Small intestine (tissue), 7 donors: Measurements from ENCODE around the gene SLC4A8. TPM values are rescaled to one million over a fixed set of nuclear protein-coding genes. Genes with fewer than 3 reads are reported as not detected.

Experiments used
- DNase-seq, 2 donors: peaks; one replicate each; pipeline versions ENCODE4 v3.0.0 to v3.0.0-alpha.2; 2013
- FAIRE-seq: peaks from 2 replicates; lab custom pipeline; 2012; peaks lifted over from hg19 to GRCh38; lab: Jason Lieb, UNC
- H3K27ac ChIP-seq, 3 donors: one replicate each; pipeline ENCODE4 v1.5.1; 2013; ENCODE audit warnings: low read length in 2 of 3, mild to moderate bottlenecking in 2 of 3, control low read depth in 1 of 3, inconsistent platforms in 1 of 3, low read depth in 1 of 3, moderate library complexity in 1 of 3
- H3K27me3 ChIP-seq, 3 donors: one replicate each; pipeline ENCODE4 v1.6.1; 2013; ENCODE audit warnings: low read length in 3 of 3, inconsistent platforms in 1 of 3; ENCODE audit not compliant: control insufficient read depth in 3 of 3, insufficient read depth in 3 of 3
- H3K36me3 ChIP-seq, 3 donors: one replicate each; pipeline ENCODE4 v1.6.1; 2013; ENCODE audit warnings: low read length in 3 of 3, inconsistent platforms in 1 of 3, low read depth in 1 of 3, mild to moderate bottlenecking in 1 of 3, moderate library complexity in 1 of 3; ENCODE audit not compliant: control insufficient read depth in 3 of 3, insufficient read depth in 2 of 3
- H3K4me1 ChIP-seq, 3 donors: one replicate each; pipeline ENCODE4 v1.6.1; 2013; ENCODE audit warnings: low read length in 2 of 3, inconsistent platforms in 1 of 3, low read depth in 1 of 3, mild to moderate bottlenecking in 1 of 3, moderate library complexity in 1 of 3; ENCODE audit not compliant: control insufficient read depth in 3 of 3, insufficient read depth in 2 of 3
- H3K4me3 ChIP-seq, 3 donors: one replicate each; pipeline ENCODE4 v1.5.1; 2013; ENCODE audit warnings: low read length in 3 of 3, control low read depth in 1 of 3, inconsistent platforms in 1 of 3, low read depth in 1 of 3, mild to moderate bottlenecking in 1 of 3, moderate library complexity in 1 of 3
- H3K9me3 ChIP-seq, 2 donors: one replicate each; pipeline ENCODE4 v1.6.1; 2013; ENCODE audit warnings: low read depth in 1 of 2, low read length in 1 of 2; ENCODE audit not compliant: control insufficient read depth in 2 of 2, insufficient read depth in 1 of 2
- WGBS, 3 donors: extraction: QIAGEN DNeasy Blood & Tissue Kit; methylation state at CpG; one replicate each; pipeline ENCODE4 v1.1.7; 2013; 5-methylcytosine and 5-hydroxymethylcytosine counted together
- polyA plus RNA-seq, 4 donors: library from polyadenylated mRNA; stranded (reverse) in 3 of 4; unstranded in 1 of 4; fragments of 200-250 nt in 3 of 4; fragments of 120-200 nt in 1 of 4; gene quantifications; one replicate each; pipeline versions ENCODE4 v1.2.1 to v1.2.3, GENCODE V29; 2013
- donor health status: healthy with polysubstance abuse.
- donor health status: control.
- donor health status: control.
- donor health status: Bipolar disorder and iron deficiency.
- donor health status: healthy.

SLC4A8 gene
- polyA plus RNA-seq, 4 donors: 0.43 to 2.5 (median 1.7) TPM

DNA sequence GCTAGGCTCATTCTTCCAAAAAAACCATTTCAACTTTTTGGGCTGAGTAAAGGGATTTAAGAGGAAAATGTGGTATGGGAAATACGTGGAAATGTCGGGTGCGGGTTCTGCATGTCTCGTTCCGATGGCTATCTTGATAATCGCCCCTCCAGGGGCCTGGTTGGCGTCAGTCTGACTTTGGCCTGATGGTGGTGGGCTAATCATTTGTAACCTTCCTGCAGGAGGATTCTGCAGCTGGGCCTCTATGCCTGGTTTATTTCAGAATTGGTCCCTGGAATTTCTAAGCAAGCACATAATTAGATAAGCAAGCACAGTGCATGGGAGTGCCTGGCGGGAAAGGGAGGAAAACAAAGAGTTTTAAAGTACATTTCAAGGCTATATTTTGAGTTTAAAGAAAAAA, 14.8 kb upstream of the SLC4A8 start:
- no peak for DNase-seq
- no peaks in the 10 kb centered on the region for H3K36me3 ChIP-seq
- H3K4me3 ChIP-seq: no peak overlapping the region
- H3K27ac ChIP-seq: no peak overlapping the region
- peaks cover 2 to 34% (median 15%) of the 10 kb centered on the region in 3 donors for H3K4me1 ChIP-seq
- 69 to 93% (median 88%) methylated on average over 8 of the region's 8 CpGs for WGBS, 3 donors
- H3K9me3 ChIP-seq: no peaks in the 10 kb centered on the region
- H3K27me3 ChIP-seq: no peaks in the 10 kb centered on the region
- no peak for FAIRE-seq

DNA sequence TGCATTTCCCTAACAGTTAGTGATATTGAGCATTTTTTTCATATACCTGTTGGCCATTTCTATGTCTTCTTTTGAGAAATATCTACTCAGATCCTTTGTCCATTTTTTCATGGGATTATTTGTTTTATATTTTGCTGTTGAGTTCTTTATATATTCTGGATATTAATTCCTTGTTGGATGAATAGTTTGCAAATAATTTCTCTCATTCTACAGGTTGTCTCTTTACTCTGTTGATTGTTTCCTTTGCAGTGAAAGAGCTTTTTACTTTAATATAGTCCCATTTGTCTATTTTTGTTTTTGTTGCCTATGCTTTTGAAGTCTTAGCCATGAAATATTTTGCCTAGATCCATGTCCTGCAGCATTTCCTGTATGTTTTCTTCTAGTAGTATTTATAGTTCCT, 11.5 kb upstream of the SLC4A8 start:
- FAIRE-seq (peak; percentile 71), DNase-seq (no peak)
- Histone ChIP-seq H3K4me3 (no peak overlapping the region), H3K27ac (no peak overlapping the region), H3K4me1 (peaks cover 0 to 7% (median 0%) of the 10 kb centered on the region in 3 donors), H3K9me3 (no peaks in the 10 kb centered on the region), H3K27me3 (no peaks in the 10 kb centered on the region), H3K36me3 (no peaks in the 10 kb centered on the region)

DNA sequence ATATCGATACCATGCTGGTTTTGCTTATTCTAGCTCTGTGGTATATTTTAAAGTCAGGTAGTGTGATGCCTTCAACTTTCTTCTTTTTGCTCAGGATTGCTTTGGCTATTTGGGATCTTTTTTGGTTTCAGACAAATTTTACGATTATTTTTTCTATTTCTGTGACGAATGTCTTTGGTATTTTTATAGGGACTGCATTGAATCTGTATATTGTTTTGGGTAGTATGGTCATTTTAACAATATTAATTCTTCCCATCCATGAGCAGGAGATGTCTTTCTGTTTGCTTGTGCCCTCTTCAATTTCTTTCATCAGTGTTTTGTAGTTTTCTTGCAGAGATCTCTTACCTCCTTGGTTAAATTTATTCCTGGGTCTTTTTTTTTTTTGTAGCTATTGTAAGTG, 10.8 kb upstream of the SLC4A8 start:
- peaks cover 0 to 7% (median 0%) of the 10 kb centered on the region in 3 donors for H3K4me1 ChIP-seq
- no peaks in the 10 kb centered on the region for H3K9me3 ChIP-seq
- no peak overlapping the region for H3K27ac ChIP-seq
- FAIRE-seq (no peak), DNase-seq (no peak)
- 94 to 95% (median 94%) methylated on average over 3 of the region's 3 CpGs for WGBS, 3 donors
- H3K4me3 ChIP-seq: no peak overlapping the region
- H3K36me3 ChIP-seq: no peaks in the 10 kb centered on the region
- H3K27me3 ChIP-seq: no peaks in the 10 kb centered on the region

DNA sequence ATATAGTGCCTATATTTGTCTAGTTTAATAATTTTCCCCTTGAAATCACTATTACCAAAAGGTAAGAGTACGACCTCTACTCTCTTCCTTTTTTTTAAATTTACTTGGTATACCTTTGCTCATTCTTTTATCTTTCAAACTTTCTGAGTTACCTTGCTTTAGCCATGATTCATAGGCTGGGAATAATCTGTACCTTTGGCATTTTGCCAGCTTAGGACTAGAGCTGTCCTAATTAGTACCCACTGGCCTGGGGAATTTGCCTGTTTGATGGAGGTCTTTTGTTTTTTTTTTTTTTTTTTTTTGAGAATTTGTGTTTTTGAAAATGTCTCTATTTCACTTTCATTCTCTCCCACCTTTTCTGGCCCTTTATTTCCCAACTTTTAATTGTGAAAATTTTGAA, 8.7 kb upstream of the SLC4A8 start:
- Histone ChIP-seq H3K27ac (no peak overlapping the region), H3K27me3 (no peaks in the 10 kb centered on the region), H3K36me3 (no peaks in the 10 kb centered on the region), H3K4me1 (no peaks in the 10 kb centered on the region), H3K9me3 (no peaks in the 10 kb centered on the region), H3K4me3 (no peak overlapping the region)
- DNase-seq (no peak), FAIRE-seq (no peak)
- WGBS, 3 donors: 64 to 87% (median 84%) methylated on average over 1 of the region's 1 CpG

DNA sequence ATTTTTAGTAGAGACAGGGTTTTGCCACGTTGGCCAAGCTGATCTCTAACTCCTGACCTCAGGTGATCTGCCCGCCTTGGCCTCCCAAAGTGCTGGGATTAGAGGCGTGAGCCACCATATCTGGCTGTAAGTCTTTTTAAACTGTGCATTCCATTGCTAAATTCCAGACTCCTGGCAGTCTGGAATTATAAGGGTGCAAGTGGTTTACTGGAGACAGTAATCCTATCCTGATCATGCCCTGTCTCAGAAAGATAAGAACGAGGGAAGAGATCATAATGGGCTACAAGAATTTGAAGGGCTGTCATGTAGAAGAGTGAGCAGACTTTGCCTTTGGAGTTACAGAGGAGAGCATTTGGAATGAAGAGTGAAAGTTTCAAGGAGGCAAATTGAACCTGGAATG, 6.8 kb upstream of the SLC4A8 start:
- Histone ChIP-seq H3K4me1 (peaks cover 0 to 5% (median 0%) of the 10 kb centered on the region in 3 donors), H3K27ac (no peak overlapping the region), H3K4me3 (no peak overlapping the region), H3K27me3 (no peaks in the 10 kb centered on the region), H3K36me3 (no peaks in the 10 kb centered on the region), H3K9me3 (no peaks in the 10 kb centered on the region)
- WGBS, 3 donors: 66 to 77% (median 69%) methylated on average over 4 of the region's 4 CpGs
- FAIRE-seq: no peak
- no peak for DNase-seq

DNA sequence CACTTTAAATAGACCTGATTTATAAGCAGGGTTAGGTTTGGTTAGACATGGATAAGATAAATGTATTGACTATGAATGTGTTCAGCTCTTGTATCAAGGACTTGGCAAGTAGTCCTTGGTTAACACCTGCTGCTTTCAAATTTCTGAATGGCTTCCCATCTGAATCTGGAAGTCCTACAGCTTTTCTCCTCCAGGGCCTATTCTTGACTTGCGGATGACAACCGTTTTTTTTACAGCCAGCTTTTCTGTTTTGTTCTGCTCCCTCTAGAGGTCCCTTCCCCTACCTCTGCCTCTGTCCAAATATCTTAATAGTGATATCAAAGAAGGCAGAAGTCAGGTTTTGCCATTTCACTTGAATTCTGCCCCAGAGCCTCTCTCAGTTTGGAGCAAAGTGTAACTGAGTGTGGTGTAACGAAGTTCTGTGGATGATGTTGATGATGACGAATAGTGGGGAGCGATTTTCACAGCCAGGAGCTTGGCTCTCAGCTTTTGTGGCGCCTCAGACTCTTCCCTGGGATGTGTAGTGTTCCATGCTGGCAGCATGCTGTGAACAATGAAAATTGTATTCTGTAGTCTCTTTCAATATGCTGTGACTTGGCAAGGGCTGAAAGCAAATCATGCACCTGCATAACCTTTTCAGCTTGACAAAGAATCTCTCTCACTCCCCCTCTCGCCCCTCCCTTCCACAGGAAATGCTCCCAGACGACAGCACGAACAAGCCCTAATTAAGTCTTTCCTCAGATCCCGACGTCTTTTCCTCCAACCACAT, 5.0 kb upstream of the SLC4A8 start:
- no peaks in the 10 kb centered on the region for H3K27me3 ChIP-seq
- DNase-seq: no peak

DNA sequence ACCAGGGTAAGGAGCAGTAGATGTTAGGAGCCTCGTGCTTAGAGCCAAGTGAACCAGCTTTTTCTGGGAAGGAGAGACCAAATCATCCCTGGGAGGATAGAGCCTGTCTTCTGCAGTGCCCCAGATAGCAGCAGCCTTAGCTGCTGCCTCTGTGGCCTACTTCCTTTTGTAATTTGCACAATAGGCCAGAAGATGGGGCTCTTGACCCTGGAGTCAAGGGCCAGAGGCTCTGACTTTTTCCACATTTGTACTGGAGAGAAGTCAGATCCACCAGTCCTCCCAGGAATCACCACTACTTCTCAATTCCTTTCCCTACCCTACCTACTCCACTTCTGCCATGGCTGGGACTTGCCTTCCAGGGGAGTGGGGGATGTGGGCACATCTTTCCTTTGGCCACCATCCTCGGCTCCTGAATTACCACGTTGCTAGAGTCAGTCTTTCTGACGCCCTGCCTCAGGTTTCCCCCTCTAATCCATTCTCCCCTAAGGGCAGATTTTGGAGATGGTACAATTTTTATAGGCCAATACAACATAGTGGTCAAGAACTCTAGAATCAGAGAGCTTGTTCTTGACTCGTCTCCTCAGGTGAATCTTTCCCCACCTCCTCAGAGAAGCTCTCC, 3.3 kb upstream of the SLC4A8 start:
- WGBS, 3 donors: 46 to 62% (median 59%) methylated on average over 5 of the region's 5 CpGs

More for the DNA sequence above, 5.0 kb upstream of the SLC4A8 start:
- FAIRE-seq: no peak
- no peaks in the 10 kb centered on the region for H3K36me3 ChIP-seq
- WGBS, 3 donors: 21 to 37% (median 36%) methylated on average over 11 of the region's 11 CpGs
- H3K27ac ChIP-seq: no peak overlapping the region
- H3K9me3 ChIP-seq: no peaks in the 10 kb centered on the region
- peaks cover 0 to 12% (median 0%) of the 10 kb centered on the region in 3 donors for H3K4me1 ChIP-seq
- no peak overlapping the region for H3K4me3 ChIP-seq

DNA sequence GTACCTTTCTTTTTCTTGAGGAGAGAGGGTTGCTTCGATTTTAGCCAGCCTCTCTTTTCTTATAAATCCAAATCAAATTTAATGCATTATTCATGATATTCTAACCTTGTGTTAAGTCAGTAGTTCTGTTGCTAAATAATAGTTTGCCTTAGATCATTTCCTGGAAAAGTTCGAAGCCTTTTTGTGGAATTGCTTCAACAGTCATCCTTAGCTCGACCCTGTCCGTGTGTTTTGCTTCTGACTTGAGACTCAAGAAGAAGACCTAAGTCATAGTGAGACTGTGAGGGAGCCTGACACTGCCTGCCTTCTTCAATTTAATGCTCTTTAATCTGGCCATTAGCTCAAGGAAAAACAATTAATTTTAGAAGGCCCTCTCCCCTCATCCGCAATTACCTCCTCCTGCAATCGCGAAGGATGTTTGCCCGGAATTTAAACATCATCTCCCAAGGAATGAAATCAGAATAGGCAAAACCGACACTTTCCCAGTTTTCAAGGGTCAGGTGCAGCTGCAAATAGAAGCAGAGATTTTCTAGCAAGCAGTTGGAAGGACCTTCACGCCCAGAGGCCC, 453 bp upstream of the SLC4A8 start:
- peak overlapping the region; percentile 44 to 47 (median 46) for H3K4me3 ChIP-seq
- no peaks in the 10 kb centered on the region for H3K36me3 ChIP-seq
- H3K9me3 ChIP-seq: no peaks in the 10 kb centered on the region
- H3K27me3 ChIP-seq: peaks cover 0 to 3% (median 0%) of the 10 kb centered on the region in 3 donors
- H3K27ac ChIP-seq: peak overlapping the region in 1 of 3 donors; percentile 38
- H3K4me1 ChIP-seq: peaks cover 0 to 16% (median 0%) of the 10 kb centered on the region in 3 donors
- DNase-seq (no peak), FAIRE-seq (no peak)
- 17 to 28% (median 25%) methylated on average over 10 of the region's 10 CpGs for WGBS, 3 donors

More for the DNA sequence above, 3.3 kb upstream of the SLC4A8 start:
- peak; percentile 80 to 85 for DNase-seq
- peaks cover 0 to 3% (median 0%) of the 10 kb centered on the region in 3 donors for H3K27me3 ChIP-seq
- H3K9me3 ChIP-seq: no peaks in the 10 kb centered on the region
- H3K27ac ChIP-seq: no peak overlapping the region
- H3K36me3 ChIP-seq: no peaks in the 10 kb centered on the region
- peaks cover 0 to 16% (median 0%) of the 10 kb centered on the region in 3 donors for H3K4me1 ChIP-seq
- no peak overlapping the region for H3K4me3 ChIP-seq
- FAIRE-seq: no peak
